H9 (cell line): ENCODE results near the gene TPM2. TPM values are rescaled to one million over a fixed set of nuclear protein-coding genes. Genes with fewer than 3 reads are reported as not detected.

Experiments used
- DNase-seq: peaks from one replicate; pipeline ENCODE4 v3.0.0-alpha.2; 2017
- H2AFZ ChIP-seq: one replicate; pipeline ENCODE4 v1.6.1; 2013; ENCODE audit warnings: mild to moderate bottlenecking, low read length, control low read depth, moderate library complexity
- H2AK5ac ChIP-seq: 2 replicates; pipeline ENCODE4 v1.6.1; 2013; ENCODE audit warnings: low read length, control low read depth, mixed read lengths; ENCODE audit not compliant: insufficient read length
- H2BK120ac ChIP-seq: one replicate; pipeline ENCODE4 v1.6.1; 2013; ENCODE audit warnings: low read depth, mild to moderate bottlenecking, low read length, control low read depth, inconsistent platforms; ENCODE audit not compliant: poor library complexity, severe bottlenecking
- H2BK12ac ChIP-seq: 2 replicates; pipeline ENCODE4 v1.6.1; 2013; ENCODE audit warnings: low read length, control low read depth, mixed read lengths, low read depth; ENCODE audit not compliant: insufficient read length
- H2BK15ac ChIP-seq: 2 replicates; pipeline ENCODE4 v1.6.1; 2013; ENCODE audit warnings: low read depth, low read length, control low read depth
- H2BK20ac ChIP-seq: one replicate; pipeline ENCODE4 v1.6.1; 2013; ENCODE audit warnings: low read depth, mild to moderate bottlenecking, low read length, control low read depth, inconsistent platforms; ENCODE audit not compliant: poor library complexity, severe bottlenecking
- H2BK5ac ChIP-seq: 2 replicates; pipeline ENCODE4 v1.6.1; 2013; ENCODE audit warnings: low read length, control low read depth, mixed read lengths; ENCODE audit not compliant: insufficient read length
- H3K14ac ChIP-seq: 2 replicates; pipeline ENCODE4 v1.6.1; 2013; ENCODE audit warnings: low read length, control low read depth; ENCODE audit not compliant: insufficient read depth
- H3K18ac ChIP-seq: 2 replicates; pipeline ENCODE4 v1.6.1; 2013; ENCODE audit warnings: low read depth, mild to moderate bottlenecking, mixed read lengths, low read length, control low read depth; ENCODE audit not compliant: insufficient read length
- H3K23ac ChIP-seq: 2 replicates; pipeline ENCODE4 v1.6.1; 2013; ENCODE audit warnings: low read length, control low read depth, mixed read lengths, low read depth; ENCODE audit not compliant: insufficient read length
- H3K23me2 ChIP-seq: 2 replicates; pipeline ENCODE4 v1.6.1; 2013; ENCODE audit warnings: low read depth, mild to moderate bottlenecking, mixed read lengths, low read length, control low read depth; ENCODE audit not compliant: insufficient read length, poor library complexity, severe bottlenecking
- H3K27ac ChIP-seq: 2 replicates; pipeline ENCODE4 v1.5.1; 2013; ENCODE audit warnings: low read length, control low read depth, mixed read lengths, low read depth; ENCODE audit not compliant: insufficient read length
- H3K27me3 ChIP-seq: 2 replicates; pipeline ENCODE4 v1.6.1; 2013; ENCODE audit warnings: low read length, control low read depth, inconsistent platforms; ENCODE audit not compliant: insufficient read depth
- H3K4ac ChIP-seq: 2 replicates; pipeline ENCODE4 v1.6.1; 2013; ENCODE audit warnings: low read depth, mild to moderate bottlenecking, control low read depth, inconsistent platforms, low read length, moderate library complexity
- H3K4me1 ChIP-seq: 2 replicates; pipeline ENCODE4 v1.6.1; 2013; ENCODE audit warnings: low read length, control low read depth, inconsistent platforms; ENCODE audit not compliant: insufficient read depth
- H3K4me2 ChIP-seq: 2 replicates; pipeline ENCODE4 v1.6.1; 2013; ENCODE audit warnings: low read length, control low read depth, mixed read lengths; ENCODE audit not compliant: insufficient read length, insufficient read depth
- H3K56ac ChIP-seq: 2 replicates; pipeline ENCODE4 v1.6.1; 2013; ENCODE audit warnings: low read depth, mild to moderate bottlenecking, mixed read lengths, low read length, control low read depth; ENCODE audit not compliant: insufficient read length
- H3K79me1 ChIP-seq: 2 replicates; pipeline ENCODE4 v1.6.1; 2013; ENCODE audit warnings: low read depth, mild to moderate bottlenecking, moderate library complexity, low read length, control low read depth, inconsistent platforms; ENCODE audit not compliant: insufficient read depth, poor library complexity, severe bottlenecking
- H3K79me2 ChIP-seq: 2 replicates; pipeline ENCODE4 v1.6.1; 2013; ENCODE audit warnings: low read length, control low read depth, inconsistent platforms; ENCODE audit not compliant: insufficient read depth
- H3K9ac ChIP-seq: 2 replicates; pipeline ENCODE4 v1.6.1; 2013; ENCODE audit warnings: low read length, control low read depth, mixed read lengths; ENCODE audit not compliant: insufficient read length; ENCODE audit errors: extremely low read depth
- H3K9me3 ChIP-seq: one replicate; pipeline ENCODE4 v1.6.1; 2013; ENCODE audit warnings: low read depth, low read length, inconsistent platforms; ENCODE audit not compliant: control insufficient read depth
- H3T11ph ChIP-seq: one replicate; pipeline ENCODE4 v1.6.1; 2013; ENCODE audit warnings: mild to moderate bottlenecking, low read length, control low read depth, inconsistent platforms
- H4K20me1 ChIP-seq: one replicate; pipeline ENCODE4 v1.6.1; 2013; ENCODE audit not compliant: control insufficient read depth, insufficient read length, insufficient read depth
- H4K5ac ChIP-seq: 2 replicates; pipeline ENCODE4 v1.6.1; 2013; ENCODE audit warnings: low read depth, mild to moderate bottlenecking, mixed read lengths, low read length, control low read depth; ENCODE audit not compliant: insufficient read length
- H4K8ac ChIP-seq: replicated peaks from 2 replicates; pipeline ENCODE4 v1.6.1; 2013; ENCODE audit warnings: low read length, control low read depth, mixed read lengths, low read depth; ENCODE audit not compliant: insufficient read length
- H4K91ac ChIP-seq: 2 replicates; pipeline ENCODE4 v1.6.1; 2013; ENCODE audit warnings: low read depth, mild to moderate bottlenecking, moderate library complexity, mixed read lengths, low read length, control low read depth; ENCODE audit not compliant: insufficient read length
- H3K27ac Mint-ChIP-seq, 3 experiments: 2 replicates in 2 of 3; 3 replicates in 1 of 3; pipeline ENCODE4 v1.8.0; 2020 to 2021; ENCODE audit warnings: mixed read lengths in 3 of 3, mild to moderate bottlenecking in 1 of 3, moderate library complexity in 1 of 3
- H3K27me3 Mint-ChIP-seq: 2 replicates; pipeline ENCODE4 v1.8.0; 2021; ENCODE audit warnings: low read depth, mild to moderate bottlenecking, moderate library complexity, mixed read lengths
- H3K36me3 Mint-ChIP-seq, 3 experiments: 2 replicates in 2 of 3; 3 replicates in 1 of 3; pipeline ENCODE4 v1.8.0; 2020 to 2021; ENCODE audit warnings: low read depth in 3 of 3, mixed read lengths in 3 of 3; ENCODE audit not compliant: insufficient read depth in 1 of 3
- H3K4me1 Mint-ChIP-seq, 2 experiments: 2 replicates each; pipeline ENCODE4 v1.8.0; 2020; ENCODE audit warnings: mixed read lengths in 2 of 2
- H3K4me3 Mint-ChIP-seq, 2 experiments: 2 replicates in 1 of 2; 3 replicates in 1 of 2; pipeline ENCODE4 v1.8.0; 2020 to 2021; ENCODE audit warnings: mild to moderate bottlenecking in 2 of 2, mixed read lengths in 2 of 2, moderate library complexity in 1 of 2
- H3K9me3 Mint-ChIP-seq, 2 experiments: 2 replicates in 1 of 2; 3 replicates in 1 of 2; pipeline ENCODE4 v1.8.0; 2020; ENCODE audit warnings: mild to moderate bottlenecking in 2 of 2, mixed read lengths in 2 of 2, moderate library complexity in 1 of 2
- WGBS: extraction: QIAGEN DNeasy Blood & Tissue Kit; methylation state at CpG from one replicate; pipeline ENCODE4 v1.1.7; 2013; ENCODE audit warnings: missing lambda C conversion rate, low lambda C conversion rate, mixed read lengths; ENCODE audit not compliant: insufficient read length; ENCODE audit errors: extremely low coverage; 5-methylcytosine and 5-hydroxymethylcytosine counted together
- total RNA-seq: library from RNA; stranded (reverse); gene quantifications from 2 replicates; pipeline ENCODE4 v1.2.1, GENCODE V29; 2021
- TF ChIP-seq, protein P1 (sequence below): fragments of 200-600 bp; sonication (generic); conservative IDR thresholded peaks from 3 replicates; pipeline ENCODE4 v1.8.0; 2021; ENCODE audit warnings: antibody characterized with exemption, mild to moderate bottlenecking

The TPM2 gene
- total RNA-seq, 1 experiment from 2014 or later: 225 TPM

DNA sequence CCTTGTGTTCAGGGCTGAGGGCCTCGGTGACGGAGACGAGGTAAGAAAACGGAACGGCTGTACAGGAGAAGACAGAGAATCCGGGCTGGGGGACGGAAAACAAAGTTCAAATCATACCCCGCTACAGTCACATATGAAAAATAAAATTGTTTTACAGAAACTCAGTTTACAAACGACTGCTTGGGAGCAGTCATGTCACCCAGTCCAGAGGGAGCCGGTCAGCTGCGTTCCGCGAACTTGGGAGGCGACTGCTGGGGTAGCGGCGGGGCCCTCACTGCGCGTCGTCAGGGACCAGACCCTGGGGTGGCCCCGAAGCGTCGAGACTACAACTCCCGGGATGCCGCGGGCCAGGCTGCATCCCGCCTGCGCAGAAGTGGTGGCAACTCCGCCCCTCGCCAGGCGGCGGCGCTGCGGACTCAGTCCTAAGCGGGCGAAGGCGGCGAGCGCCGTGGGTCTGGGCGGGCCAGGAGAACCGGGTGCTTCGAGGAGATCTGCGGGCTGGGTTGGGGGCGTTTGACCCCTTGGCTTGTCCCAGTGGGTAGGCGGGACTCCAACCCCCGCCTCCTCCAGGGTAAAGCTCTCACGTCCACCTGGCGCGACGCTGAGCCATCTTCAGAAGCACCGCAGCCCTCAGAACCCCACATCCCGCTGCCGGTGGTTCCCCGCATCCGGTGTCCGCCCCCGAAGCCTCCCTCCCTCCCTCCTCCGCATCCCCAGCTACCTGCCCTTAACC, 43.0 kb downstream of the TPM2 start:
- no peak overlapping the region for H2AK5ac ChIP-seq
- no peak overlapping the region for H3K18ac ChIP-seq
- H3K36me3 Mint-ChIP-seq: peaks cover 0 to under 1% (median under 1%) of the 10 kb centered on the region in 3 experiments; a peak in 2 of 7 replicates
- 0 out of 2 replicates have a peak, but pooled peaks cover 2% of the 10 kb centered on the region for H3K27me3 ChIP-seq
- 0 out of 5 replicates have a peak, but pooled peaks cover 0 to under 1% of the 10 kb centered on the region in 2 experiments for H3K9me3 Mint-ChIP-seq
- H2BK120ac ChIP-seq: no peak overlapping the region
- H3K9ac ChIP-seq: peak overlapping the region; percentile 5
- H2BK12ac ChIP-seq: no peak overlapping the region
- no peak overlapping the region for H4K5ac ChIP-seq
- H3K4ac ChIP-seq: no peak overlapping the region
- no peaks in the 10 kb centered on the region for H3K9me3 ChIP-seq
- peak overlapping the region; percentile 85 to 96 for H3K4me3 Mint-ChIP-seq
- no peak overlapping the region for H4K8ac ChIP-seq
- H3K23me2 ChIP-seq: no peaks in the 10 kb centered on the region
- no CpG with 5 or more reads among the region's 58 CpGs for WGBS
- no peak overlapping the region for H3T11ph ChIP-seq
- peaks cover 5% of the 10 kb centered on the region for H3K27me3 Mint-ChIP-seq
- no peak overlapping the region for H2BK5ac ChIP-seq
- H3K23ac ChIP-seq: no peak overlapping the region
- H2BK15ac ChIP-seq: no peak overlapping the region
- no peak overlapping the region for H3K56ac ChIP-seq
- peak overlapping the region; percentile 14 for H2AFZ ChIP-seq
- H3K79me2 ChIP-seq: no peaks in the 10 kb centered on the region
- peaks cover 3% of the 10 kb centered on the region; the same call in 1 of the 2 replicates for H3K4me1 ChIP-seq
- H4K91ac ChIP-seq: no peak overlapping the region
- TF ChIP-seq, protein P1, sequence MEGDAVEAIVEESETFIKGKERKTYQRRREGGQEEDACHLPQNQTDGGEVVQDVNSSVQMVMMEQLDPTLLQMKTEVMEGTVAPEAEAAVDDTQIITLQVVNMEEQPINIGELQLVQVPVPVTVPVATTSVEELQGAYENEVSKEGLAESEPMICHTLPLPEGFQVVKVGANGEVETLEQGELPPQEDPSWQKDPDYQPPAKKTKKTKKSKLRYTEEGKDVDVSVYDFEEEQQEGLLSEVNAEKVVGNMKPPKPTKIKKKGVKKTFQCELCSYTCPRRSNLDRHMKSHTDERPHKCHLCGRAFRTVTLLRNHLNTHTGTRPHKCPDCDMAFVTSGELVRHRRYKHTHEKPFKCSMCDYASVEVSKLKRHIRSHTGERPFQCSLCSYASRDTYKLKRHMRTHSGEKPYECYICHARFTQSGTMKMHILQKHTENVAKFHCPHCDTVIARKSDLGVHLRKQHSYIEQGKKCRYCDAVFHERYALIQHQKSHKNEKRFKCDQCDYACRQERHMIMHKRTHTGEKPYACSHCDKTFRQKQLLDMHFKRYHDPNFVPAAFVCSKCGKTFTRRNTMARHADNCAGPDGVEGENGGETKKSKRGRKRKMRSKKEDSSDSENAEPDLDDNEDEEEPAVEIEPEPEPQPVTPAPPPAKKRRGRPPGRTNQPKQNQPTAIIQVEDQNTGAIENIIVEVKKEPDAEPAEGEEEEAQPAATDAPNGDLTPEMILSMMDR: peak; percentile 89
- peak overlapping the region; percentile 86 for H3K4me2 ChIP-seq
- DNase-seq: peak; percentile 92
- no peak overlapping the region for H2BK20ac ChIP-seq
- peak overlapping the region; percentile 92 to 95 (median 94); a peak in 6 of 7 replicates for H3K27ac Mint-ChIP-seq
- H3K27ac ChIP-seq: no peak overlapping the region
- H4K20me1 ChIP-seq: no peaks in the 10 kb centered on the region
- H3K14ac ChIP-seq: no peak overlapping the region
- peaks cover 27 to 33% of the 10 kb centered on the region in 2 experiments for H3K4me1 Mint-ChIP-seq
- H3K79me1 ChIP-seq: no peaks in the 10 kb centered on the region
